ENCODE measurements around the gene VPS26B.

The VPS26B gene

DNA sequence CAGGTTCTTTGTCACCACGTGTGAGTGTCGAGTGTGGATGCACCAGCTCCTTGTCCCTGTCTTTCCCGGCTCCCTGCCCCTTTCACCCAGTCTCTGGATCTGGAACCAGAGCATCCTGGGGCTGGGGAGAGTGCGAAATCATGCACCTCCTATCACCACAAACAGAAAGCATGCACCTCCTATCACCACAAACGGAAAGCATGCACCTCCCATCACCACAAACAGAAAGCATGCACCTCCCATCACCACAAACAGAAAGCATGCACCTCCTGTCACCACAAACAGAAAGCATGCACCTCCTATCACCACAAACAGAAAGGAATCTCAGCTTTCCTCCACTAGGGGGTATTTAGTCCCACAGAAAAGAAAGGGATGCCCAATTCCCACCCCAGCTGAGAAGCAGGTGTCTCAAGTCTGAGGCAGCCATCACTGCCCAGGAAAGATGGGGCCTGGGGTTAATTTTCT lies 45.8 kb downstream of the VPS26B start:
- no peak for DNase-seq (ENCODE audit: low read depth in 1 of 2, low spot score in 1 of 2)
- Histone ChIP-seq H3K27me3 (ENCODE audit: insufficient read depth, poor library complexity, severe bottlenecking) (peaks cover 27% of the 10 kb centered on the region), H3K27ac (replicated peaks) (no peak overlapping the region), H3K4me3 (replicated peaks; ENCODE audit: insufficient read depth, low read length) (no peak overlapping the region)
- no peak for TF ChIP-seq SPI1 (IDR thresholded peaks at IDR 0.05; ENCODE audit: borderline replicate concordance, low read depth)
- TF ChIP-seq, protein P1, sequence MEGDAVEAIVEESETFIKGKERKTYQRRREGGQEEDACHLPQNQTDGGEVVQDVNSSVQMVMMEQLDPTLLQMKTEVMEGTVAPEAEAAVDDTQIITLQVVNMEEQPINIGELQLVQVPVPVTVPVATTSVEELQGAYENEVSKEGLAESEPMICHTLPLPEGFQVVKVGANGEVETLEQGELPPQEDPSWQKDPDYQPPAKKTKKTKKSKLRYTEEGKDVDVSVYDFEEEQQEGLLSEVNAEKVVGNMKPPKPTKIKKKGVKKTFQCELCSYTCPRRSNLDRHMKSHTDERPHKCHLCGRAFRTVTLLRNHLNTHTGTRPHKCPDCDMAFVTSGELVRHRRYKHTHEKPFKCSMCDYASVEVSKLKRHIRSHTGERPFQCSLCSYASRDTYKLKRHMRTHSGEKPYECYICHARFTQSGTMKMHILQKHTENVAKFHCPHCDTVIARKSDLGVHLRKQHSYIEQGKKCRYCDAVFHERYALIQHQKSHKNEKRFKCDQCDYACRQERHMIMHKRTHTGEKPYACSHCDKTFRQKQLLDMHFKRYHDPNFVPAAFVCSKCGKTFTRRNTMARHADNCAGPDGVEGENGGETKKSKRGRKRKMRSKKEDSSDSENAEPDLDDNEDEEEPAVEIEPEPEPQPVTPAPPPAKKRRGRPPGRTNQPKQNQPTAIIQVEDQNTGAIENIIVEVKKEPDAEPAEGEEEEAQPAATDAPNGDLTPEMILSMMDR (IDR thresholded peaks at IDR 0.05; ENCODE audit: insufficient read depth, low read length), result no peak
- TF ChIP-seq, protein P2, sequence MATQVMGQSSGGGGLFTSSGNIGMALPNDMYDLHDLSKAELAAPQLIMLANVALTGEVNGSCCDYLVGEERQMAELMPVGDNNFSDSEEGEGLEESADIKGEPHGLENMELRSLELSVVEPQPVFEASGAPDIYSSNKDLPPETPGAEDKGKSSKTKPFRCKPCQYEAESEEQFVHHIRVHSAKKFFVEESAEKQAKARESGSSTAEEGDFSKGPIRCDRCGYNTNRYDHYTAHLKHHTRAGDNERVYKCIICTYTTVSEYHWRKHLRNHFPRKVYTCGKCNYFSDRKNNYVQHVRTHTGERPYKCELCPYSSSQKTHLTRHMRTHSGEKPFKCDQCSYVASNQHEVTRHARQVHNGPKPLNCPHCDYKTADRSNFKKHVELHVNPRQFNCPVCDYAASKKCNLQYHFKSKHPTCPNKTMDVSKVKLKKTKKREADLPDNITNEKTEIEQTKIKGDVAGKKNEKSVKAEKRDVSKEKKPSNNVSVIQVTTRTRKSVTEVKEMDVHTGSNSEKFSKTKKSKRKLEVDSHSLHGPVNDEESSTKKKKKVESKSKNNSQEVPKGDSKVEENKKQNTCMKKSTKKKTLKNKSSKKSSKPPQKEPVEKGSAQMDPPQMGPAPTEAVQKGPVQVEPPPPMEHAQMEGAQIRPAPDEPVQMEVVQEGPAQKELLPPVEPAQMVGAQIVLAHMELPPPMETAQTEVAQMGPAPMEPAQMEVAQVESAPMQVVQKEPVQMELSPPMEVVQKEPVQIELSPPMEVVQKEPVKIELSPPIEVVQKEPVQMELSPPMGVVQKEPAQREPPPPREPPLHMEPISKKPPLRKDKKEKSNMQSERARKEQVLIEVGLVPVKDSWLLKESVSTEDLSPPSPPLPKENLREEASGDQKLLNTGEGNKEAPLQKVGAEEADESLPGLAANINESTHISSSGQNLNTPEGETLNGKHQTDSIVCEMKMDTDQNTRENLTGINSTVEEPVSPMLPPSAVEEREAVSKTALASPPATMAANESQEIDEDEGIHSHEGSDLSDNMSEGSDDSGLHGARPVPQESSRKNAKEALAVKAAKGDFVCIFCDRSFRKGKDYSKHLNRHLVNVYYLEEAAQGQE (IDR thresholded peaks at IDR 0.05; ENCODE audit: insufficient replicate concordance, low read depth), result no peak
- no peak for TF ChIP-seq GABPA (IDR thresholded peaks at IDR 0.05; ENCODE audit: low read depth)
- TF ChIP-seq POLR2AphosphoS5 (IDR thresholded peaks at IDR 0.05; ENCODE audit: low read depth), result no peak

DNA sequence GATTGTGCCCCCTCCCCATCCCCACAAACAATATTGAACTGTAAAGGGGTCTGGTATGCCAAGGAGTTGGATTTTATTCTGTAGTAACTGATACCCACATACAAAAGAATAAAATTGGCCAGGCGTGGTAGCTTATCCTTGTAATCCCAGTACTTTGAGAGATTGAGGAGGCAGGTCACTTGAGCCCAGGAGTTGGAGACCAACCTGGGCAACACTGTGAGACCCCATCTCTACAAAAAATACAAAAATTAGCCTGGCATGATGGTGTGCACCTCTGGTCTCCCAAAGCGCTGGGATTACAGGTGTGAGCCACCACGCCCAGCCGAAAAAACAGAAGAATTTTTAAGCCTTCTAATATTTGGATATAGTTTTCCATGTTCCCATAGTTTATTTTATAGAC lies 47.5 kb downstream of the VPS26B start:
- DNase-seq (ENCODE audit: low read depth in 1 of 2, low spot score in 1 of 2), result no peak
- H3K27ac ChIP-seq (replicated peaks), result no peak overlapping the region
- TF ChIP-seq, protein P2 (IDR thresholded peaks at IDR 0.05; ENCODE audit: insufficient replicate concordance, low read depth), result no peak
- no peak for TF ChIP-seq GABPA (IDR thresholded peaks at IDR 0.05; ENCODE audit: low read depth)
- H3K27me3 ChIP-seq (ENCODE audit: insufficient read depth, poor library complexity, severe bottlenecking), result peaks cover 41% of the 10 kb centered on the region
- H3K4me3 ChIP-seq (replicated peaks; ENCODE audit: insufficient read depth, low read length), result no peak overlapping the region

DNA sequence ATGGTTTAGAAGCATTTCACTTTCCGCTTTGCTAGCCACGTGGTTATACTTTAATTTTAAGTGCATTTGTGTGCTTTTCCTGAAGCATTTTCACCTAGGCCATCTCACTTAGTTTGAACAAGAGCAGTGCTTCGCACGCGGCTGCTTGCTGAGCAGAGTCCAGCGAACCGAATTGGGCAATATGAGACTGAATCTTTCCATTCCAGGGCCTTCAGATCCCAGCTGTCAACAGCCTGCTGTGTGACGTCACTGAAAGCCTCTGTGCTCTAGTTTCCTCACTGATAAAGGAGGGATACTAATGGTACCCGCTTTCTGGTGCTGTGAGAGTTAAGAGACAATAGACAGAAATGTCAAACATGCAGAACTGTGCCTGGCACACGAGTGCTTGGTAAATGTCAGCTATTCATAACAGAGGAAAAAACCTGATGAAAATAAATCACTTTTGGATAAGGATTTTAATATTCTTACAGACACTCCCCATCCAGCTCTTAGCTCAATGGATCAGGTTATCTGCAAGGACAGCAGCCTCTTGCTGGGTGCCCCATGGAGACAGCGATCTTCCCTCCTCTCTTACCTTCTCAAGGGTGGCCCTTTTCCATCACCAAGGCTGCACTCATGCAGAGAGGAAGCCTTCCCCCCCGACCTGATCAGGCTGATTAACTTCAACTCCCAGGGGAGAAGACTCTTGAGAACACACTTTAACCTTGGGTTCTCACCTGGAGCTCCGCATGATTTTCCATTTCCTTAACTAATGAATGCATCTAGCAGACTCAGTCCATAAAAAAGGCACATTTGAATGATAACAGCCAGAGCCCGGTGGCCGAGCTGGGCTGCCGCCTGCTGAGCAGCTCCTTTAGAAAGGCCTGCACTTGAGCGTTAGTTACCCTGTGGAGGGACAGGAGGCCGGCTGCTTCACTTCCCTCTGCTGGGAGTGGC lies 48.2 kb downstream of the VPS26B start:
- TF ChIP-seq GABPA (IDR thresholded peaks at IDR 0.05; ENCODE audit: low read depth) (no peak), SPI1 (IDR thresholded peaks at IDR 0.05; ENCODE audit: borderline replicate concordance, low read depth) (no peak), POLR2AphosphoS5 (IDR thresholded peaks at IDR 0.05; ENCODE audit: low read depth) (no peak)
- TF ChIP-seq, protein P2 (IDR thresholded peaks at IDR 0.05; ENCODE audit: insufficient replicate concordance, low read depth), result no peak
- TF ChIP-seq, protein P1 (IDR thresholded peaks at IDR 0.05; ENCODE audit: insufficient read depth, low read length), result no peak
- Histone ChIP-seq H3K4me3 (replicated peaks; ENCODE audit: insufficient read depth, low read length) (no peak overlapping the region), H3K27ac (replicated peaks) (no peak overlapping the region), H3K27me3 (ENCODE audit: insufficient read depth, poor library complexity, severe bottlenecking) (peaks cover 48% of the 10 kb centered on the region)
- no peak for DNase-seq (ENCODE audit: low read depth in 1 of 2, low spot score in 1 of 2)
